Mammary epithelial cell (primary cell): ENCODE measurements around the gene PRM1.

ENCODE experiments used
- EZH2 ChIP-seq: IDR thresholded peaks from 2 replicates; pipeline ENCODE4 v1.6.1; 2012; ENCODE audit warnings: low read length, inconsistent platforms, borderline replicate concordance
- TF ChIP-seq, protein P1 (sequence below), 2 donors: IDR thresholded peaks in 1 of 2; conservative IDR thresholded peaks in 1 of 2; 2 replicates each; pipeline ENCODE4 v1.5.1; 2011 to 2012; ENCODE audit warnings: inconsistent platforms in 2 of 2, low read length in 2 of 2, mild to moderate bottlenecking in 2 of 2, control low read depth in 1 of 2, low read depth in 1 of 2; ENCODE audit not compliant: insufficient read depth in 1 of 2; ENCODE audit errors: extremely low read depth in 1 of 2

DNA sequence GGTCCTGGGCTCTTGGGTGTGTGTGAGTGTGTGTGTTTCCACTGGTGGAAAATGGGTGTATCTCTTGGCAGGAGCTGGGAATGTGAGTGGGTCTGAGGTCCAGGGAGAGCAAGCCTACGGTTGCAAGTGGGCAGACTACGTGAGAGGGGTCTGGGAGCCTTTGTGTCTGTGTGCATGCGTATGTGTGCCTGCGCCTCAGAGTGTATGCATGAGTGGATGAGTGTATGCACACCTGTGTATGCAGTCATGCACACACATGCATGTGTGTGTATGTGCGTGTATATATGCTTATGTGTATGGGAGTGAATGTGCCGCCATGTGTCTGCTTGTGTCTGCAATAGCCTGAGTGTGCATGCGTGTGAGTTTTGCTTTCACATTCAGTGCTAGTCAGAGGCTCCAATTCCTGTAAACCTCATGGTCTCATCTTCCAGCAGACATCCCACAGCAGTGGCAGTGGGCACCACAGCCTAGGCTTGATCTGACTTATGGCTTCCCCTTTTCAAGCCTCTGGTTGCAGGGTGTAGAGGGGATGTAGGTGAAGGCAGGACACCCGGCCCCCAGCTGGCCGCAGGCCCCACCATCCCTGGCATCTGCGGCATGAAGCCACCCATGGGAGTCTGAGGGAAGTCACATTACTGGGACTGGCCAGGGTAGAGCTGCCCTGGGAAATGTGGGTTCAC is 44.4 kb upstream of the PRM1 start:
- TF ChIP-seq, protein P1, sequence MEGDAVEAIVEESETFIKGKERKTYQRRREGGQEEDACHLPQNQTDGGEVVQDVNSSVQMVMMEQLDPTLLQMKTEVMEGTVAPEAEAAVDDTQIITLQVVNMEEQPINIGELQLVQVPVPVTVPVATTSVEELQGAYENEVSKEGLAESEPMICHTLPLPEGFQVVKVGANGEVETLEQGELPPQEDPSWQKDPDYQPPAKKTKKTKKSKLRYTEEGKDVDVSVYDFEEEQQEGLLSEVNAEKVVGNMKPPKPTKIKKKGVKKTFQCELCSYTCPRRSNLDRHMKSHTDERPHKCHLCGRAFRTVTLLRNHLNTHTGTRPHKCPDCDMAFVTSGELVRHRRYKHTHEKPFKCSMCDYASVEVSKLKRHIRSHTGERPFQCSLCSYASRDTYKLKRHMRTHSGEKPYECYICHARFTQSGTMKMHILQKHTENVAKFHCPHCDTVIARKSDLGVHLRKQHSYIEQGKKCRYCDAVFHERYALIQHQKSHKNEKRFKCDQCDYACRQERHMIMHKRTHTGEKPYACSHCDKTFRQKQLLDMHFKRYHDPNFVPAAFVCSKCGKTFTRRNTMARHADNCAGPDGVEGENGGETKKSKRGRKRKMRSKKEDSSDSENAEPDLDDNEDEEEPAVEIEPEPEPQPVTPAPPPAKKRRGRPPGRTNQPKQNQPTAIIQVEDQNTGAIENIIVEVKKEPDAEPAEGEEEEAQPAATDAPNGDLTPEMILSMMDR (conservative IDR thresholded peaks at IDR 0.05 in 1 of 2, IDR thresholded peaks at IDR 0.05 in 1 of 2; ENCODE audit: extremely low read depth in 1 of 2, insufficient read depth in 1 of 2, low read depth in 1 of 2, low read length in 2 of 2): no peak
- TF ChIP-seq EZH2: no peak
